22Rv1 (cell line): ENCODE measurements around the gene MLXIP.

ENCODE experiments used
- H3K27ac ChIP-seq: fragments of 450-650 bp; 2 replicates; pipeline ENCODE4 v1.5.1; 2017
- ZFX ChIP-seq: fragments of 450-650 bp; IDR thresholded peaks from 2 replicates; pipeline ENCODE4 v1.6.1; 2017; ENCODE audit warnings: antibody characterized with exemption, borderline replicate concordance
- TF ChIP-seq, protein P1 (sequence below): fragments of 450-650 bp; IDR thresholded peaks from 2 replicates; pipeline ENCODE4 v1.5.1; 2017; ENCODE audit warnings: mild to moderate bottlenecking

Gene MLXIP

GRCh38 chr12:122062832-122063693, 15.5 kb upstream of the MLXIP start:
- TF ChIP-seq, protein P1, sequence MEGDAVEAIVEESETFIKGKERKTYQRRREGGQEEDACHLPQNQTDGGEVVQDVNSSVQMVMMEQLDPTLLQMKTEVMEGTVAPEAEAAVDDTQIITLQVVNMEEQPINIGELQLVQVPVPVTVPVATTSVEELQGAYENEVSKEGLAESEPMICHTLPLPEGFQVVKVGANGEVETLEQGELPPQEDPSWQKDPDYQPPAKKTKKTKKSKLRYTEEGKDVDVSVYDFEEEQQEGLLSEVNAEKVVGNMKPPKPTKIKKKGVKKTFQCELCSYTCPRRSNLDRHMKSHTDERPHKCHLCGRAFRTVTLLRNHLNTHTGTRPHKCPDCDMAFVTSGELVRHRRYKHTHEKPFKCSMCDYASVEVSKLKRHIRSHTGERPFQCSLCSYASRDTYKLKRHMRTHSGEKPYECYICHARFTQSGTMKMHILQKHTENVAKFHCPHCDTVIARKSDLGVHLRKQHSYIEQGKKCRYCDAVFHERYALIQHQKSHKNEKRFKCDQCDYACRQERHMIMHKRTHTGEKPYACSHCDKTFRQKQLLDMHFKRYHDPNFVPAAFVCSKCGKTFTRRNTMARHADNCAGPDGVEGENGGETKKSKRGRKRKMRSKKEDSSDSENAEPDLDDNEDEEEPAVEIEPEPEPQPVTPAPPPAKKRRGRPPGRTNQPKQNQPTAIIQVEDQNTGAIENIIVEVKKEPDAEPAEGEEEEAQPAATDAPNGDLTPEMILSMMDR = no peak
- no peak for TF ChIP-seq ZFX
- H3K27ac ChIP-seq = peak overlapping the region; percentile 99

- TF ChIP-seq, protein P1 = no peak
- TF ChIP-seq ZFX = no peak
- H3K27ac ChIP-seq = peak overlapping the region; percentile 99
These were observed 14.9 kb upstream of the MLXIP start for GRCh38 chr12:122063694-122064024.

DNA sequence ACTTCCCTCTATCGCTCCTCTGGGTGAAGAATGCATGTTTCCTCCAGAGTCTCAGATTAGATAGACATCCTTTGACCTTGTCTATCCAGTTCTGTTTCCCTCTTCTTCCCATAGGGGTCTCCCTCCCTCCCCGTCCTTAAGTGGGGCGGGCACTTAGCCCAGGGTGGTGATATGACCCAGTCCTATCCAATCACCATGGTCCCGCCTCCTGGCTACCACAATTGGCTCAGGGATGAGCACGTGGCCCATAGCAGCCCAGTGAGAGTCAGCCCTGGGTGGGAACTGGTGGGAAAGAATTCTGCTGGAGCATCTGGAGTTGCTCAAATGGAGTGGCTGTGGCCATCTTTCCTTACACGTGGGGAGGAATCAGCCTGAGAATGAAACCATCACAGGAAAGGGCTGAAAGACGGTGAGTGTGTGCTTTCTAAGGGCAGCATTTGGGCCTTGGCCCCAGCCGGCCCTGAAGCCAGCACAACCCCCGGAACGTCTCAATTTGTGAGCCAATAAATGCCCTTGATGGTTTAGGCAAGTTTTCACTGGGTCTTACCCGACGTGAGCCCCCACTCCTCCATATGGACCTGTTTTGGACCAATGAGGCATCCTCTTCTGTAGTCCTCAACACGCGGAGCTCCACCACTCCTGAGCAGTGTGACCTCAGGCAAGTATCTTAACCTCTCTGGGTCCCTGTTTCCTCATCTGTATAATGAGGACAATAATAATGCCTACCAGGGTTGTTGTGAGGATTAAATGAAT, 14.4 kb upstream of the MLXIP start:
- peak overlapping the region; percentile 99 for H3K27ac ChIP-seq
- no peak for TF ChIP-seq ZFX
- TF ChIP-seq, protein P1 = peak; percentile 95

DNA sequence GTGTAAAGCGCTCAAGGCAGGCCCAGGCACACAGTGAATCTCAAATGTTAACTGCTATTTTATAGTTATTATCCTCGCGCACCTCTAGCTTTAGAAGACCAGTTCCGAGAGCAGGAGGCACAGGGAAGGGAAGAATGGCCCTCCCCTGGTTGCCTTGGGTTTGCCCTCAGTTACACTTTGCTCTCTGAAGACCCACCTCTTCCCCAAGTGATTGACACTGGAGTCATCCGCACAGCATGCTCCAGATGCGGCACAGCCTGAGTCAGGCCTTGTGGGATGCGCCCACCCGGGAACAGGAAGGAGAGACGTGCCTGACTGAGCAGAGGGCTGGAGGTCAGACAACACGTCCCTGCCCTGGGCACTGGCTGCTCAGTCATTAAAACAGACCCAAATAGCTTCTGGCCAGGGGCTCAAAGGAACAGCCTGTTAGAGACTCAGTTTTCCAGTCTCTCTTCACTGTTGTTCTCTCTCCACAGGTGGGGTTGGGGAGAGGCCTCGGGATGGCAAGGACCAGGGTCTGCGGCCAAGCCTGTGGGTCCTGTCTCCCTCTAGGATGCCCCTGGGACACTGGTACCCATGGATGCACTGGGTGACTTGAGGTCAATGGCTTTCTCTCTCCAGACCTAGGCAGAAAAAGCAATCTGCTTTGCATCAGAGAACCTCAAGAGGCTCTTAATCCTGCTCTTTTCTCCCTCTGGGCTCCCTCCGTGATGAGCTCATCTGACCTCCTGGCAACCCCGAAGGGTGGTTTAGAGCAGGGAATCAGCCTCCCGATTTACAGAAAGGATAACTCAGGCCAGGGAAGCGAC, 13.6 kb upstream of the MLXIP start:
- TF ChIP-seq, protein P1 = no peak
- H3K27ac ChIP-seq = peak overlapping the region; percentile 99

DNA sequence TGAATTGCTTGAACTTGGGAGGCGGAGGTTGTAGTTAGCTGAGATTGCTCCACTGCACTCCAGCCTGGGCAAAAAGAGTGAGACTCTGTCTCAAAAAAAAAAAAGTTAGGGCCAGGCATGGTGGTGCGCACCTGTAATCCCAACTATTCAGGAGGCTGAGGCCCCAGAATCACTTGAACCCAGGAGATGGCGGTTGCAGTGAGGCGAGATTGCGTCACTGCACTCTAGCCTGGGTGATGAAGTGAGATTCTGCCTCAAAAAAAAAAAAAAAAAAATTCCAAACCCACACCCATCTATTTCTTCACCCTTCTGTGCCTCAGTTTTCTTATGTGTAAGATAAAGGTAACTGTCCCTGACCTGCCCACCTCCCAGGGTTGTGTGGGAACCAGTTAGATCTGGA, 11.0 kb upstream of the MLXIP start:
- TF ChIP-seq, protein P1 = no peak
- TF ChIP-seq ZFX = no peak
- peak overlapping the region; percentile 17; the same call in 1 of the 2 replicates for H3K27ac ChIP-seq

DNA sequence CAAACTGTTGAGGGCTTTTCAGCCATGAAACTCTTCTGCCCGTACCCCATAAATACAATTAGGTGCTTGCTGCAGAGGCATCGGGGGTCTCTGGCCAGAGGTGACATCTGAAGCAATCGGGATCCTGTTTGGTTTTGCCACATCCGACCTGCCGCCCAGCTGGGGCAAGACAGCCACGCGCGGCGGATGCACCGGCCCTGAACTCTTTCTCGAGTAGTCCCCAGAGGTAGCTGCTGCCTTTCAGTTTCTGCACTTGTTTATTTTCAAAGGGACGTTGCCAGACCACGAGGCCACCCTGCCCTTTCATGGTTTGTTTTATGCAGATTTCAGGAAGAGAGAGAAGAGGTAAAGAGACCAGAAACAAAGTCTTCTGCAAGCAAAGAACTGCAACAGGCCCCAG, 10.6 kb upstream of the MLXIP start:
- peak overlapping the region; percentile 17; the same call in 1 of the 2 replicates for H3K27ac ChIP-seq
- no peak for TF ChIP-seq ZFX
- TF ChIP-seq, protein P1 = no peak
